Kasumi-1 (cell line): ENCODE results near the gene AGPAT3.
"Not testable (repeated sequence)": the region's sequence is repeated elsewhere in the genome, so short reads cannot be mapped to it uniquely, and the experiment has no call there.

Experiments used
- DNase-seq, 2 experiments: peaks; one replicate each; lab custom pipeline; 2025; lab: John Stamatoyannopoulos, UW

AGPAT3 gene

GRCh38 chr21:43882952-43883545 lies 18.0 kb downstream of the AGPAT3 start:
- no peak for DNase-seq

DNA sequence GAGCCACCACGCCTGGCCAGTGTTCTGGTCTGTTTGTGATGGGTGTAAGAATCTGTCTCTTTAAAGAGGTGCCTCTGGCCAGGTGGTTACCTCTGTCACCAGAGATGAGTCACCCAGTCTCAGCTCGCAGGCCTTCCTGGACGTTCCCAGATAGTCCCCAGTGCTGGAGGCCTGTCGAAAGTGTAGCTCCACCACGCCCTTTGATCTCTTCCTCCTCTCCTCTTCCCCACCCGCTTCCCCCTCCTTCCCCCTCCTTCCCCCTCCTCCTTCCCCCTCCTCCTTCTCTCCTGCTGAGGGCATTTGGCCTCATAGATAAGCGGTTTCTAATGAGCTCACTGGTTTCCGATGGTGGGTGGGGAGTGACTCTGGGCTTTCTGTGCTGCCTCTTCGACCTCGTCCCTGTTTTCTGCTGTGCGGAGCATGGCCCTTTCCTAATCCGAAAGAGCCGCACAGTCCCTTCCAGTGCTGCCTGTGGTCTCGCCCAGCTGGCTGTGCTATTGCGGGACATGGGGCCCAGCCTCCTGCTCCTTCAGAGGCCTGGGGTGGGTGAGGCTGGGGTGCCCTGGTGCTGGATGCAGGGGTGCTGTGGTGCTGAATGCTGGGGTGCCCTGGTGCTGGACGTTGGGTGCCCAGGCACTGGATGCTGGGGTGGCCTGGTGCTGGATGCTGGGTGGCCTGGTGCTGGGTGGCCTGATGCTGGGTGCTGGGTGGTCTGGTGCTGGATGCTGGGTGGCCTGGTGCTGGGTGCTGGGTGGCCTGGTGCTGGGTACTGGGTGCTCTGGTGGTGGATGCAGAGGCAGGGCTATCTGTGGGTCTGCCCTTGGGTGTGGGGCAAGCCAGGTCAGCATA lies 19.2 kb downstream of the AGPAT3 start:
- DNase-seq, result peak; percentile 28 to 64

GRCh38 chr21:43884861-43885417 lies 19.9 kb downstream of the AGPAT3 start:
- DNase-seq, result no peak

DNA sequence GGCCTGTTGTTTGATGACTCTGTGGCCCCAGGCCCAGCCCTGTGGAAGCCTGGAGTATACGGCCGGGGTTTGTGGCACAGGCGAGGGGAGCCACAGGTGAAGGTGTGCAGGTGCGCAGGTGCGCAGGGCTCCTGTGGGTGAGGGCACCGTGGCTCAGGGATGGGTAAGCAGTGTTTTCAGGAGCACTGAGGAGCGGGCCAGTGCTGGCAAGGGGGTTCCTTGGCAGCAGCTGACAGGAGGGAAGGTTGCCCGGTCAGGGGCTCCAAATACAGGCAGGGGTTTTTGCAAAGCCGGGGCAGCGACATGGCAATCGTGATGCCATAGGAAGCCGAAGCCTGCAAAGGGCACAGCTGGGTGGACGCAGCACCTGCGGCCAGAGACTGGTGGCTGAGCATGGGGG lies 20.7 kb downstream of the AGPAT3 start:
- no peak for DNase-seq

DNA sequence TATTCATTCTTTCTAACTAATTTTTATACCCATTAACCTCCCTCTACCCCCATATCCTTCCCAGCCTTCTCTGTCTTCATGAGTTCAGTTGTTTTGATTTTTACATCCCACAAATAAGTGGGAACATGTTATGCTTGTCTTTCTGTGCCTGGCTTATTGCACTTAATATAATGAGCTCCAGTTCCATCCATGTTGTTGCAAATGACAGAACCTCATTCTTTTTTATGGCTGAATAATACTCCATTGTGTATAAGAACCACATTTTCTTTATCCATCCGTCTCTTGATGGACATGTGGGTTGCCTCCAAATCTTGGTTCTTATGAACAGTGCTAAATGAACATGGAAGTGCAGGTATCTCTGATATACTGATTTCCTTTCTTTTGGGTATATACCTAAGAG lies 21.5 kb downstream of the AGPAT3 start:
- no peak for DNase-seq

DNA sequence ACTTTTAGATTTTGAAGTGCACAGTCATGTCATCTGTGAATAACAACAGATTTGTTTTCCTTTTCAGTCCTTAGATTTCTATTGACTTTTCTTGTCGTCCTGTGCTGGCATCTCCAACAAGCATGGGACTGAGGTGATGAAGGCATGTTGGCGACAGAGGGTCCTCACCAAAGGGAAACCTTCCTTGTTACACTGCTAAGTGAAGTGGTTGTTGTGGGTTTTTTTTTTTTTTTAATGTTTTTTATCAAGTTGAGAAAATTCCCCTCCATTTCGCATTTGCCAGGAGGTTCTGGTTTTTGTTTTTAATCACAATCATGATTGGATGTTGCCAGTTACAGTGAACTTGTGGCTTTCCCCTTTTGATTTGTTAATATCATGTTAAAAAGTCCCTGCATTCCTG lies 24.0 kb downstream of the AGPAT3 start:
- no peak for DNase-seq

GRCh38 chr21:43890042-43890441 lies 25.0 kb downstream of the AGPAT3 start:
- no peak for DNase-seq

GRCh38 chr21:43892334-43892733 lies 27.3 kb downstream of the AGPAT3 start:
- DNase-seq, result no peak

DNA sequence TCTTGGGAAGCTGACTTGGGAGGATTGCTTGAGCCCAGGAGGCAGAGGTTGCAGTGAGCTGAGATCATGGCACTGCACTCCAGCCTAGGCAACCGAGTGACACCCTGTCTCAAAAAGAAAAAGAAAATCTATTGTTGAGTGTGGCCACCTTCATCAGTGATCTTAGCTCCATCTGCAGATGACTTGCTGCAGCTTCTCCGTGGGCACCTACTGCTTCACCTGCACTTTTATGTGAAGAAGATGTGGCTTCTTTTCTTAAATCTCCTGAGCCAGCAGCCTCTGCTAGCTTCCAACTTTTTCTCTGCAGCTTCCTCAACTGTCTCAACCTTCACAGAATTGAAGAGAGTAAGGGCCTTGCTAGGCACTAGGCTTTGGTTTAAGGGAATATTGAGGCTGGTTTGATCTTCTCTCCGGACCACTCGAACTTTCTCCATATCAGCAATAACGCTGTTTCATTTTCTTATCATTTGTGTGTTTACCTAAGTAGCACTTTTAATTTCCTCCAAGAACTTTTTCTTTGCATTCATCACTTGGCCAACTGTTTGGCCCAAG lies 28.0 kb downstream of the AGPAT3 start:
- DNase-seq, result no peak

DNA sequence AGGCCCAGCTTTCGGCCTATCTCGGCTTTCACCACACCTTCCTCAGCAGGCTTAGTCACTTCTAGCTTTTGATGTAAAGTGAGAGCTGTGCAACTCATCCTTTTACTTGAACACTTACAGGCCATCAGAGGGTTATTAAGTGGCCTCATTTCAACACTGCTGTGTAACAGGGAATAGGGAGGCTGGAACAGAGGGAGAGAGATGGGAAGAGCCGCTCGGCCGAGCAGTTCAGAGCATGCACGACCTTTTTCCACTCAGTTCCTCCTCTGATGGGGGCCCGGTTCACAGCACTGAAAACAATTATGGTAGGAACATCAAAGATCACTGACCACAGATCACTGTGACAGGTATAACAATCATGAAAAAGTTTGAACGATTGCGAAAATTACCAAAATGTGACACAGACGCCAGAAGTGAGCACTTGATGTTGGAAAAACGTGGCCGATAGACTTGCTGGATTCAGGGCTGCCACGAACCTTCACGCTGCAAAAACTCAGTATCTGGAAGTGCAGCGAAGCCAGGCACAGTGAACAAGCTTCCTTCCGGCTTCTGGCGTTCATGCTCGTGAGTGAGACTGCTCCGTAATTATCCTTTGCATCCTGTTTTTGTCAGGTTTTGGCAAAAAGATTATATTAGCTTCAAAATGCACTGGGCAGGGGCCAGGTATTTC lies 28.6 kb downstream of the AGPAT3 start:
- peak; percentile 50 to 51 for DNase-seq

- DNase-seq, result no peak
Measured at GRCh38 chr21:43894206-43894577, 29.2 kb downstream of the AGPAT3 start.

- DNase-seq, result no peak
Measured at GRCh38 chr21:43895196-43895595, 30.2 kb downstream of the AGPAT3 start.

GRCh38 chr21:43896696-43897299 lies 31.8 kb downstream of the AGPAT3 start:
- not testable (repeated sequence) for DNase-seq

DNA sequence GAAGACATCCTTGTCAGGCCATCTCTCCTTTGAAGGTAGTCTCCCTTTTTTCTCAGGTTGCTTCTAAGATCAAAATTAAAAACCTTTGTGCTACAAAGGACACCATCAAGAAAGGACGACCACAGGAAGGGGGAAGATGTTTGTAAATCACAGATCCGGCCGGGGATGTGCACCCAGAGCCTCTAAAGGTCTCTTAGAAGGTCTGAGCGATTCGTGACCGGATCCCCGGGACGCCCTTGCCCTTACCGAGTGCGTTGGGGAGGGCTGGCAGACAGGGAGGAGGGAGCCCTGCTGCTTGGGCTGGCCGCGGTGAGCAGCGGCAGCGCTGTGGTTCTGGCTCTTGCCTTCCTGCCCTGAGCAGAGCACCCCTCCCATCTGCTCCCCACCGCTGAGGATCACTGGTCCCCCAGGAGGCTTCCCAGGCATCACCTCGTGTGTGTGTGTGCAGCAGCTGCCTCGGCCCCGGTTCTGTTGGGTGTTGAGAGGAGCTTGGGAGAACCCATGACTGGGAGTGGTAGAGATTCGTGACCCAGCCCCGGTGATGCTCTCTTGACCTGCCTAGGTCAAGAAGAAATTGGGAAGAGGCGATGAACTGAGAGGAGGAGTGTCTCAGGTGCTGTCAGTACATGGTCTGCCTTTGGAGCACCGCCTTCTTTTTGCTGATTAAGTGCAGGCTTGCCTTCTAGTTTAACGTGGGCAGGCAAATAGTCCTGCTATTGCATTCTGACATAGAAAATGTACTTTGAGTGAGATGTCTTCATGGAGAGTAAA lies 34.5 kb downstream of the AGPAT3 start:
- no peak for DNase-seq

- no peak for DNase-seq
Measured at GRCh38 chr21:43900078-43900385, 35.0 kb downstream of the AGPAT3 start.

- DNase-seq, result no peak
Measured at GRCh38 chr21:43900690-43901089, 35.7 kb downstream of the AGPAT3 start.

- no peak for DNase-seq
Measured at GRCh38 chr21:43902441-43902840, 37.4 kb downstream of the AGPAT3 start.

- DNase-seq, result no peak
Measured at GRCh38 chr21:43903451-43904091, 38.5 kb downstream of the AGPAT3 start.

GRCh38 chr21:43904331-43904781 lies 39.3 kb downstream of the AGPAT3 start:
- DNase-seq, result no peak

- DNase-seq, result no peak
Measured at GRCh38 chr21:43905726-43906455, 40.9 kb downstream of the AGPAT3 start.
